Sigmoid colon (tissue), 7 donors: ENCODE data around the gene TUBB6. TPM values are rescaled to one million over a fixed set of nuclear protein-coding genes. Genes with fewer than 3 reads are reported as not detected.

ENCODE experiments used
- DNase-seq: peaks from one replicate; pipeline ENCODE4 v3.0.0-alpha.2; 2019
- H3K27ac ChIP-seq, 4 donors: fragments of 200-600 bp; sonication (generic); one replicate each; pipeline ENCODE4 v1.5.1; 2016 to 2019; ENCODE audit warnings: mild to moderate bottlenecking in 1 of 4
- H3K27me3 ChIP-seq, 3 donors: fragments of 200-600 bp; sonication (generic); one replicate each; pipeline ENCODE4 v1.5.1; 2019; ENCODE audit warnings: mild to moderate bottlenecking in 1 of 3
- H3K36me3 ChIP-seq, 4 donors: fragments of 200-600 bp; sonication (generic); one replicate each; pipeline ENCODE4 v1.5.1; 2016 to 2019
- H3K4me1 ChIP-seq, 4 donors: fragments of 200-600 bp; sonication (generic); one replicate each; pipeline ENCODE4 v1.5.1; 2017 to 2019
- H3K4me3 ChIP-seq, 4 donors: fragments of 200-600 bp; sonication (generic); one replicate each; pipeline ENCODE4 v1.5.1; 2017 to 2019; ENCODE audit warnings: mild to moderate bottlenecking in 2 of 4, moderate library complexity in 1 of 4
- H3K9me3 ChIP-seq, 4 donors: fragments of 200-600 bp in 3 of 4; sonication (generic) in 3 of 4; one replicate each; pipeline versions ENCODE4 v1.5.1 to v1.6.1; 2013 to 2019
- CTCF ChIP-seq, 4 experiments: fragments of 450-650 bp in 3 of 4; fragments of 200-600 bp in 1 of 4; IDR thresholded peaks; one replicate each; pipeline ENCODE4 v1.5.1; 2016 to 2019; ENCODE audit warnings: antibody characterized with exemption in 4 of 4, mild to moderate bottlenecking in 3 of 4, moderate library complexity in 2 of 4
- EP300 ChIP-seq, 4 donors: sonication (generic); formaldehyde crosslinking; IDR thresholded peaks; one replicate each; pipeline ENCODE4 v1.6.1; 2017; ENCODE audit warnings: antibody characterized with exemption in 4 of 4
- POLR2A ChIP-seq, 2 donors: fragments of 450-650 bp; IDR thresholded peaks; one replicate each; pipeline ENCODE4 v1.6.1; 2016; ENCODE audit warnings: antibody characterized with exemption in 2 of 2, mild to moderate bottlenecking in 2 of 2, moderate library complexity in 2 of 2
- POLR2AphosphoS5 ChIP-seq, 4 donors: sonication (generic); formaldehyde crosslinking; IDR thresholded peaks; one replicate each; pipeline ENCODE4 v1.6.1; 2017; ENCODE audit warnings: antibody characterized with exemption in 4 of 4
- WGBS, 2 donors: extraction: QIAGEN DNeasy Blood & Tissue Kit; methylation state at CpG; one replicate each; pipeline ENCODE4 v1.1.7; 2013; 5-methylcytosine and 5-hydroxymethylcytosine counted together
- intact Hi-C: fragments of 100-400 bp; cut with DNase I; formaldehyde crosslinking; loops from one replicate; pipeline ENCODE4 v1.15.1; 2023
- polyA plus RNA-seq, 3 donors: library from polyadenylated mRNA; stranded (reverse); fragments of 200-250 nt; gene quantifications; one replicate each; pipeline ENCODE4 v1.2.3, GENCODE V29; 2013
- total RNA-seq, 4 donors: library from RNA; depleted of rRNA; stranded (reverse); fragments of >200 nt; gene quantifications; one replicate each; pipeline ENCODE4 v1.1.0, GENCODE V29; 2016
- donor health status: healthy with polysubstance abuse.
- donor health status: Bipolar disorder and iron deficiency.
- donor health status: healthy.

TUBB6 gene
- total and polyA plus RNA-seq, 7 donors, result 19.2 to 445 (median 298) TPM

- no peak overlapping the region for H3K27ac ChIP-seq
- 91 to 92% methylated on average over 18 of the region's 18 CpGs for WGBS, 2 donors
- DNase-seq, result peak; percentile 53
- intact Hi-C loops, result no loop called here
- H3K27me3 ChIP-seq, result no peaks in the 10 kb centered on the region
- H3K36me3 ChIP-seq, result no peaks in the 10 kb centered on the region
- H3K4me1 ChIP-seq, result no peaks in the 10 kb centered on the region
- no peaks in the 10 kb centered on the region for H3K9me3 ChIP-seq
- H3K4me3 ChIP-seq, result no peak overlapping the region
- TF ChIP-seq CTCF (IDR thresholded peaks at IDR 0.05), result no peak
These were observed 12.5 kb upstream of the TUBB6 start for GRCh38 chr18:12295389-12296086.

GRCh38 chr18:12296087-12296403, 12.0 kb upstream of the TUBB6 start:
- H3K4me3 ChIP-seq, result no peak overlapping the region
- DNase-seq, result no peak
- no peak overlapping the region for H3K27ac ChIP-seq
- no peak for TF ChIP-seq POLR2A (IDR thresholded peaks at IDR 0.05)
- no peak for TF ChIP-seq EP300 (IDR thresholded peaks at IDR 0.05)
- no peak for TF ChIP-seq CTCF (IDR thresholded peaks at IDR 0.05)
- no peak for TF ChIP-seq POLR2AphosphoS5 (IDR thresholded peaks at IDR 0.05)
- no peaks in the 10 kb centered on the region for H3K9me3 ChIP-seq
- H3K4me1 ChIP-seq, result no peaks in the 10 kb centered on the region
- intact Hi-C loops, result no loop called here
- WGBS, 2 donors, result 90 to 94% methylated on average over 3 of the region's 3 CpGs
- H3K36me3 ChIP-seq, result no peaks in the 10 kb centered on the region
- H3K27me3 ChIP-seq, result no peaks in the 10 kb centered on the region

GRCh38 chr18:12296457-12296856, 11.6 kb upstream of the TUBB6 start:
- 92 to 94% methylated on average over 1 of the region's 1 CpG for WGBS, 2 donors
- peak; percentile 50 for DNase-seq
- no peaks in the 10 kb centered on the region for H3K27me3 ChIP-seq
- no peaks in the 10 kb centered on the region for H3K4me1 ChIP-seq
- H3K36me3 ChIP-seq, result no peaks in the 10 kb centered on the region
- TF ChIP-seq EP300 (IDR thresholded peaks at IDR 0.05) (no peak), CTCF (IDR thresholded peaks at IDR 0.05) (no peak), POLR2A (IDR thresholded peaks at IDR 0.05) (no peak), POLR2AphosphoS5 (IDR thresholded peaks at IDR 0.05) (no peak)
- no peaks in the 10 kb centered on the region for H3K9me3 ChIP-seq
- intact Hi-C loops, result no loop called here
- no peak overlapping the region for H3K27ac ChIP-seq
- no peak overlapping the region for H3K4me3 ChIP-seq

GRCh38 chr18:12299862-12300261, 8.2 kb upstream of the TUBB6 start:
- intact Hi-C loops, result no loop called here
- WGBS, 2 donors, result 65 to 79% methylated on average over 2 of the region's 2 CpGs
- no peak overlapping the region for H3K4me3 ChIP-seq
- H3K36me3 ChIP-seq, result no peaks in the 10 kb centered on the region
- peaks cover 0 to 4% (median 3%) of the 10 kb centered on the region in 4 donors for H3K4me1 ChIP-seq
- no peaks in the 10 kb centered on the region for H3K9me3 ChIP-seq
- DNase-seq, result no peak
- H3K27ac ChIP-seq, result no peak overlapping the region
- TF ChIP-seq CTCF (IDR thresholded peaks at IDR 0.05), result no peak
- no peaks in the 10 kb centered on the region for H3K27me3 ChIP-seq
